ENCODE measurements around the gene RAB38.
A peak's percentile ranks its signal among the peaks of the same experiment; 100 is the strongest.

RAB38 gene

GRCh38 chr11:88175569-88176075, 379 bp upstream of the RAB38 start:
- peak overlapping the region; percentile 58 for H3K4me3 ChIP-seq (ENCODE audit: low read depth, low read length)
- no peak overlapping the region; the same call in 1 of the 2 replicates for H3K27ac ChIP-seq (ENCODE audit: extremely low read depth, low read depth, low read length)
- no peak for TF ChIP-seq ZNF423 (tag by site-specific recombination; IDR thresholded peaks at IDR 0.05)
- no peak for TF ChIP-seq ZNF626 (tag by site-specific recombination; IDR thresholded peaks at IDR 0.05)
- TF ChIP-seq ZBTB26 (tag by site-specific recombination; optimal IDR thresholded peaks at IDR 0.05), result no peak
- TF ChIP-seq ZBTB11 (tag by site-specific recombination; conservative IDR thresholded peaks at IDR 0.05; ENCODE audit: low read depth), result no peak
- TF ChIP-seq ZNF629 (tag by site-specific recombination; IDR thresholded peaks at IDR 0.05), result no peak
- TF ChIP-seq ELK4 (IDR thresholded peaks at IDR 0.05; ENCODE audit: borderline replicate concordance, low read depth, low read length), result no peak
- TF ChIP-seq ZNF521 (tag by site-specific recombination; IDR thresholded peaks at IDR 0.05), result no peak
- no peak for TF ChIP-seq ZNF19 (tag by site-specific recombination; IDR thresholded peaks at IDR 0.05; ENCODE audit: low read depth)
- no peak for TF ChIP-seq ZNF10 (tag by site-specific recombination; IDR thresholded peaks at IDR 0.05)
- TF ChIP-seq SP3 (tag by site-specific recombination; IDR thresholded peaks at IDR 0.05), result no peak
- no peak for TF ChIP-seq ZNF404 (tag by site-specific recombination; IDR thresholded peaks at IDR 0.05)
- TF ChIP-seq ZNF707 (tag by site-specific recombination; IDR thresholded peaks at IDR 0.05), result no peak
- no peak for TF ChIP-seq ZIC2 (tag by site-specific recombination; IDR thresholded peaks at IDR 0.05)
- TF ChIP-seq SCRT2 (tag by site-specific recombination; IDR thresholded peaks at IDR 0.05), result peak; percentile 66
- no peak for TF ChIP-seq ZNF544 (tag by site-specific recombination; IDR thresholded peaks at IDR 0.05)
- peak; percentile 90 for TF ChIP-seq ZNF335 (tag by site-specific recombination; conservative IDR thresholded peaks at IDR 0.05)
- TF ChIP-seq PRDM1 (tag by site-specific recombination; IDR thresholded peaks at IDR 0.05), result peak; percentile 21; the same call in 1 of the 2 replicates
- TF ChIP-seq ZNF529 (tag by site-specific recombination; IDR thresholded peaks at IDR 0.05; ENCODE audit: insufficient replicate concordance), result no peak
- TF ChIP-seq GLIS2 (tag by site-specific recombination; IDR thresholded peaks at IDR 0.05), result no peak
- peak; percentile 80; the same call in 1 of the 2 replicates for TF ChIP-seq ZNF449 (tag by site-specific recombination; IDR thresholded peaks at IDR 0.05)
- no peak for TF ChIP-seq KLF1 (tag by site-specific recombination; IDR thresholded peaks at IDR 0.05)
- peaks cover 4% of the 10 kb centered on the region for H3K4me1 ChIP-seq (ENCODE audit: control insufficient read depth, insufficient read depth, low read length)
- no peaks in the 10 kb centered on the region for H3K9me3 ChIP-seq (ENCODE audit: control insufficient read depth, insufficient read depth, low read depth, low read length)
- ChIA-PET CTCF (interaction anchor here (0.6 kb wide), 1 partner anchor 309 kb away, joined by 3 read pairs; no protein-coding TSS in a partner anchor), POLR2A (interaction anchor here (0.6 kb wide), 1 partner anchor 51 kb away, joined by 3 read pairs; no protein-coding TSS in a partner anchor)
- peaks cover 0 to 7% of the 10 kb centered on the region in 2 experiments; a peak in 1 of 3 replicates for H3K36me3 ChIP-seq (ENCODE audit: control insufficient read depth in 2 of 2, insufficient read depth in 1 of 2, low read length in 2 of 2)

Data from HEK293 (cell line).